GM12801 (cell line): ENCODE results near the gene CAMK2D.

Experiments used
- CTCF ChIP-seq: IDR thresholded peaks from one replicate; pipeline ENCODE4 v1.5.1; 2011; ENCODE audit warnings: control low read depth; ENCODE audit not compliant: insufficient read length; ENCODE audit errors: extremely low read depth

Gene CAMK2D

GRCh38 chr4:113586072-113586471 lies 175.5 kb downstream of the CAMK2D start:
- TF ChIP-seq CTCF, result no peak

GRCh38 chr4:113584407-113585150 lies 177.0 kb downstream of the CAMK2D start:
- TF ChIP-seq CTCF, result no peak

- TF ChIP-seq CTCF, result no peak
Observed at GRCh38 chr4:113582737-113583136, 178.8 kb downstream of the CAMK2D start.

GRCh38 chr4:113579360-113579759 lies 182.2 kb downstream of the CAMK2D start:
- TF ChIP-seq CTCF, result no peak

GRCh38 chr4:113576947-113577678 lies 184.4 kb downstream of the CAMK2D start:
- TF ChIP-seq CTCF, result no peak

- no peak for TF ChIP-seq CTCF
Observed at GRCh38 chr4:113575401-113575800, 186.1 kb downstream of the CAMK2D start.

GRCh38 chr4:113574636-113575103 lies 186.9 kb downstream of the CAMK2D start:
- no peak for TF ChIP-seq CTCF
